Activated CD8-positive, alpha-beta T cell treated with anti-CD3 and anti-CD28 coated beads for 36 hours (primary cell): Measurements from ENCODE around the gene PSMD8. TPM values are rescaled to one million over a fixed set of nuclear protein-coding genes. Genes with fewer than 3 reads are reported as not detected.

Experiments used
- ATAC-seq: fragments of 200-7000 bp; cut with Tn5 transposase; one replicate; pipeline ENCODE4 v1.10.0; 2021; ENCODE audit warnings: mild to moderate bottlenecking, moderate library complexity
- CTCF ChIA-PET: fragments of 350-600 bp; sonication (Branson Sonifier 250); formaldehyde crosslinking; loops from one replicate; lab custom pipeline; 2021; ENCODE audit warnings: antibody characterized with exemption; lab: Charles Lee
- POLR2A ChIA-PET: fragments of 350-600 bp; sonication (Branson Sonifier 250); formaldehyde crosslinking; loops from one replicate; lab custom pipeline; 2021; ENCODE audit warnings: antibody characterized with exemption; lab: Charles Lee
- DNase-seq: peaks from one replicate; pipeline ENCODE4 v3.0.0-alpha.2; 2020
- H3K27ac Mint-ChIP-seq: one replicate; pipeline ENCODE4 v1.8.0; 2021; ENCODE audit warnings: mild to moderate bottlenecking, mixed read lengths
- H3K27me3 Mint-ChIP-seq: one replicate; pipeline ENCODE4 v1.8.0; 2021; ENCODE audit warnings: mixed read lengths
- H3K36me3 Mint-ChIP-seq: one replicate; pipeline ENCODE4 v1.8.0; 2021; ENCODE audit warnings: low read depth, mixed read lengths
- H3K4me1 Mint-ChIP-seq: one replicate; pipeline ENCODE4 v1.8.0; 2021; ENCODE audit warnings: low read depth, mixed read lengths
- H3K4me3 Mint-ChIP-seq: one replicate; pipeline ENCODE4 v1.8.0; 2021; ENCODE audit warnings: mild to moderate bottlenecking, moderate library complexity, mixed read lengths
- H3K9me3 Mint-ChIP-seq: one replicate; pipeline ENCODE4 v1.8.0; 2021; ENCODE audit warnings: mixed read lengths
- intact Hi-C: fragments of 100-400 bp; cut with micrococcal nuclease; formaldehyde crosslinking; loops from one replicate; pipeline ENCODE4 v1.10.0; 2022
- total RNA-seq, 2 experiments: library from RNA; stranded (reverse); gene quantifications; one replicate each; pipeline ENCODE4 v1.2.3, GENCODE V29; 2021
- TF ChIP-seq, protein P1 (sequence below): fragments of 200-600 bp; IDR thresholded peaks from one replicate; pipeline ENCODE4 v1.8.0; 2022; ENCODE audit warnings: antibody characterized with exemption, mild to moderate bottlenecking

Gene PSMD8
- total RNA-seq, 2 experiments from 2014 or later, result 178 to 191 TPM

DNA sequence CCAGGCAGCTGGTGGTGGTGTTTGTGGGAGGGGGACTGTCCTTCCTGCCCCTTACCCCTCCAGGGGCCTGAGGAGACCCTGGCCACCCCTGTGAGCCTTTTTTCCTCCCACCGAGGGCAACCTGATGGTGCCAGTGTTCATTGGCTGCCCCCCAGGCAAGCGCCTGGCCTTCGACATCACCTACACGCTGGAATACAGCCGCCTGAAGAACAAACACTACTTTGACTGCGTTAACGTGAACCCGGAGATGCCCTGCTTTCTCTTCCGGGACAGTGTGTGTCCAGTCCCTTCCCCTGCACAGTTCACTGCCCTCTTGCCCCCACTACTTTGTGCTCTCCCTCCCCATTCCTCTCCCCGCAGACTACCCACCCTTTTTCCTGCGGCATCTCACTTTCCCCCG, 7.3 kb upstream of the PSMD8 start:
- H3K4me3 Mint-ChIP-seq, result no peak overlapping the region
- ChIA-PET CTCF (no interaction called here), POLR2A (no interaction called here)
- H3K27me3 Mint-ChIP-seq, result peaks cover 4% of the 10 kb centered on the region
- TF ChIP-seq, protein P1, sequence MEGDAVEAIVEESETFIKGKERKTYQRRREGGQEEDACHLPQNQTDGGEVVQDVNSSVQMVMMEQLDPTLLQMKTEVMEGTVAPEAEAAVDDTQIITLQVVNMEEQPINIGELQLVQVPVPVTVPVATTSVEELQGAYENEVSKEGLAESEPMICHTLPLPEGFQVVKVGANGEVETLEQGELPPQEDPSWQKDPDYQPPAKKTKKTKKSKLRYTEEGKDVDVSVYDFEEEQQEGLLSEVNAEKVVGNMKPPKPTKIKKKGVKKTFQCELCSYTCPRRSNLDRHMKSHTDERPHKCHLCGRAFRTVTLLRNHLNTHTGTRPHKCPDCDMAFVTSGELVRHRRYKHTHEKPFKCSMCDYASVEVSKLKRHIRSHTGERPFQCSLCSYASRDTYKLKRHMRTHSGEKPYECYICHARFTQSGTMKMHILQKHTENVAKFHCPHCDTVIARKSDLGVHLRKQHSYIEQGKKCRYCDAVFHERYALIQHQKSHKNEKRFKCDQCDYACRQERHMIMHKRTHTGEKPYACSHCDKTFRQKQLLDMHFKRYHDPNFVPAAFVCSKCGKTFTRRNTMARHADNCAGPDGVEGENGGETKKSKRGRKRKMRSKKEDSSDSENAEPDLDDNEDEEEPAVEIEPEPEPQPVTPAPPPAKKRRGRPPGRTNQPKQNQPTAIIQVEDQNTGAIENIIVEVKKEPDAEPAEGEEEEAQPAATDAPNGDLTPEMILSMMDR, result no peak
- H3K27ac Mint-ChIP-seq, result no peak overlapping the region
- no peaks in the 10 kb centered on the region for H3K36me3 Mint-ChIP-seq
- no peaks in the 10 kb centered on the region for H3K9me3 Mint-ChIP-seq
- ATAC-seq (no peak), DNase-seq (no peak)
- intact Hi-C loops, result no loop called here
- H3K4me1 Mint-ChIP-seq, result peaks cover 4% of the 10 kb centered on the region

GRCh38 chr19:38369584-38369983, 4.8 kb upstream of the PSMD8 start:
- Mint-ChIP-seq H3K4me1 (peaks cover 2% of the 10 kb centered on the region), H3K4me3 (no peak overlapping the region), H3K27me3 (peaks cover 4% of the 10 kb centered on the region), H3K36me3 (peaks cover under 1% of the 10 kb centered on the region), H3K27ac (no peak overlapping the region), H3K9me3 (no peaks in the 10 kb centered on the region)
- POLR2A ChIA-PET, result no interaction called here
- DNase-seq (no peak), ATAC-seq (no peak)
- intact Hi-C loops, result no loop called here
- TF ChIP-seq, protein P1, result no peak
- CTCF ChIA-PET, result interaction anchor here (0.7 kb wide), 1 partner anchor 126 kb away, joined by 3 read pairs; no protein-coding TSS in a partner anchor

GRCh38 chr19:38370299-38370698, 4.1 kb upstream of the PSMD8 start:
- H3K9me3 Mint-ChIP-seq, result no peaks in the 10 kb centered on the region
- ATAC-seq, result no peak
- ChIA-PET POLR2A (no interaction called here), CTCF (no interaction called here)
- DNase-seq, result no peak
- H3K4me1 Mint-ChIP-seq, result peaks cover 7% of the 10 kb centered on the region
- H3K36me3 Mint-ChIP-seq, result peaks cover 7% of the 10 kb centered on the region
- TF ChIP-seq, protein P1, result no peak
- intact Hi-C loops, result loop anchor here (5.0 kb wide), 1 partner anchor 33 kb away; the partner anchor contains the start of gene CATSPERG
- no peak overlapping the region for H3K27ac Mint-ChIP-seq
- peaks cover 4% of the 10 kb centered on the region for H3K27me3 Mint-ChIP-seq
- H3K4me3 Mint-ChIP-seq, result no peak overlapping the region

GRCh38 chr19:38371081-38371480, 3.3 kb upstream of the PSMD8 start:
- H3K27ac Mint-ChIP-seq, result no peak overlapping the region
- peaks cover 11% of the 10 kb centered on the region for H3K36me3 Mint-ChIP-seq
- H3K9me3 Mint-ChIP-seq, result no peaks in the 10 kb centered on the region
- no peak overlapping the region for H3K4me3 Mint-ChIP-seq
- TF ChIP-seq, protein P1, result no peak
- ChIA-PET CTCF (no interaction called here), POLR2A (no interaction called here)
- intact Hi-C loops, result loop anchor here (5.0 kb wide), 1 partner anchor 34 kb away; the partner anchor contains the start of gene CATSPERG
- peaks cover 15% of the 10 kb centered on the region for H3K4me1 Mint-ChIP-seq
- peaks cover 4% of the 10 kb centered on the region for H3K27me3 Mint-ChIP-seq
- no peak for ATAC-seq
- DNase-seq, result no peak

GRCh38 chr19:38373907-38374331, 452 bp upstream of the PSMD8 start:
- no peaks in the 10 kb centered on the region for H3K9me3 Mint-ChIP-seq
- no peak for DNase-seq
- ChIA-PET CTCF (interaction anchor here (0.7 to 3.7 kb wide), 15 partner anchors 12 to 556 kb away, joined by 3 to 30 read pairs (median 5); partner anchors contain the start of genes CATSPERG, FAM98C, MRPS12 and SARS2), POLR2A (interaction anchor here (0.9 to 3.4 kb wide), 6 partner anchors 12 to 139 kb away, joined by 3 to 40 read pairs (median 8); partner anchors contain the start of genes CATSPERG, GGN and SPRED3)
- ATAC-seq, result no peak
- peaks cover 21% of the 10 kb centered on the region for H3K36me3 Mint-ChIP-seq
- peak overlapping the region; percentile 99 for H3K27ac Mint-ChIP-seq
- H3K4me1 Mint-ChIP-seq, result peaks cover 23% of the 10 kb centered on the region
- TF ChIP-seq, protein P1, result no peak
- peaks cover 1% of the 10 kb centered on the region for H3K27me3 Mint-ChIP-seq
- intact Hi-C loops, result loop anchor here (5.0 kb wide), 1 partner anchor 37 kb away; the partner anchor contains the start of gene CATSPERG
- H3K4me3 Mint-ChIP-seq, result peak overlapping the region; percentile 100
